NB4 (cell line): ENCODE results near the gene TSPAN31.

Experiments used
- CTCF ChIP-seq: IDR thresholded peaks from one replicate; pipeline ENCODE4 v1.5.1; 2012; ENCODE audit warnings: low read depth, low read length
- MYC ChIP-seq: IDR thresholded peaks from 2 replicates; pipeline ENCODE4 v1.6.1; 2011; ENCODE audit warnings: low read depth, low read length
- POLR2A ChIP-seq: IDR thresholded peaks from 2 replicates; pipeline ENCODE4 v1.6.1; 2011; ENCODE audit warnings: mild to moderate bottlenecking; ENCODE audit not compliant: insufficient read length; ENCODE audit errors: extremely low read depth

- TF ChIP-seq CTCF = no peak
- TF ChIP-seq POLR2A = no peak
- no peak for TF ChIP-seq MYC
These were observed 7.1 kb upstream of the TSPAN31 start for GRCh38 chr12:57737467-57738460.
